ENCODE measurements around the gene SLC9C1. TPM values are rescaled to one million over a fixed set of nuclear protein-coding genes. Genes with fewer than 3 reads are reported as not detected.

SLC9C1 gene
- total RNA-seq, 3 donors from 2014 or later: 0.15 to 0.48 TPM; not detected in 1

- intact Hi-C loops (cut with DNase I; ENCODE audit: low total_unique reads): no loop called here
- Histone ChIP-seq H3K27me3 (no peaks in the 10 kb centered on the region), H3K9me3 (no peaks in the 10 kb centered on the region), H3K4me3 (no peak overlapping the region), H3K27ac (no peak overlapping the region), H3K4me1 (no peaks in the 10 kb centered on the region), H3K36me3 (no peaks in the 10 kb centered on the region)
- no peak for TF ChIP-seq CTCF (IDR thresholded peaks at IDR 0.05)
- no peak for TF ChIP-seq POLR2A (IDR thresholded peaks at IDR 0.05)
- no peak for TF ChIP-seq POLR2AphosphoS5 (IDR thresholded peaks at IDR 0.05)
- DNase-seq (ENCODE audit: low spot score in 2 of 2): no peak
Observed at GRCh38 chr3:112119962-112120836, 173.8 kb downstream of the SLC9C1 start.

DNA sequence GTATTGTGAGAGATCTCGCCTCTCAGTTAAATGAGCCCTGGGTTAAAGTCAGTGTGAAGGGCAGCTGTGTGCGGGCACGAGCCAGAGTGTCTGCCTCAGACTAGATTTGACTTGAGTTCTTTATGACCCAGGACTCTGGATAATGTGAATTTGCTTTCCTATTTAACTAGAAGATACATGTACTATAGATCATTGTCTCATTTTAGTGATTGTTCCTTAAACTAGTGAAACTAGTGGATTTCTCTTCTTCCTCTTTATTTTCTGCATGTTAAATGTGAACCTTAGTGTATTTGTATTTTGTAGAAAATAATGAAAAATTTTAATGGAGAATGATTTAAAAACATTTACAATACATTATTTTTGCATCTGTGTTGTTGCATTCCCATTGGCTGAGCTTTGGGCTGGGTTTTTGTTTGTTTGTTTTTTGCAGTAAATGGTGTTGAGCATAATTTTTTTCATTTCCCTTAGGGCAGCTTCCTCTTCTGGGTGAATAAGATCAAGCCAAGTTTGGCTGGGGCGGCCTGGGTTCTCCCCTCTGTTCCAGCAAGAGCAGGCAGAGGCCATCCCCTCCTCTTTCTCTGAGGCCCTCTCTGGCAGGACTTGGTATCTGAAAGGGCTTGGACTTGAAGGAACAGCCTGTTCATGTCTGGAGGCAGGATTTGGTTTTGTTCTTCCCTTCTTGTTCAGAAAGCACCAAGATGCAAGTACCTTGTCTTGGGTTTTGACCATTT is 176.0 kb downstream of the SLC9C1 start:
- TF ChIP-seq POLR2A (IDR thresholded peaks at IDR 0.05) (no peak), POLR2AphosphoS5 (IDR thresholded peaks at IDR 0.05) (no peak), CTCF (IDR thresholded peaks at IDR 0.05) (no peak)
- Histone ChIP-seq H3K27me3 (no peaks in the 10 kb centered on the region), H3K9me3 (no peaks in the 10 kb centered on the region), H3K4me1 (no peaks in the 10 kb centered on the region), H3K4me3 (no peak overlapping the region), H3K36me3 (no peaks in the 10 kb centered on the region), H3K27ac (no peak overlapping the region)
- intact Hi-C loops (cut with DNase I; ENCODE audit: low total_unique reads): no loop called here
- no peak for DNase-seq (ENCODE audit: low spot score in 2 of 2)

- DNase-seq (ENCODE audit: low spot score in 2 of 2): no peak
- TF ChIP-seq POLR2AphosphoS5 (IDR thresholded peaks at IDR 0.05): no peak
- TF ChIP-seq POLR2A (IDR thresholded peaks at IDR 0.05): no peak
- no peak for TF ChIP-seq CTCF (IDR thresholded peaks at IDR 0.05)
- H3K4me1 ChIP-seq: no peaks in the 10 kb centered on the region
- no peak overlapping the region for H3K27ac ChIP-seq
- no peaks in the 10 kb centered on the region for H3K27me3 ChIP-seq
- intact Hi-C loops (cut with DNase I; ENCODE audit: low total_unique reads): no loop called here
- no peaks in the 10 kb centered on the region for H3K36me3 ChIP-seq
- no peaks in the 10 kb centered on the region for H3K9me3 ChIP-seq
- H3K4me3 ChIP-seq: no peak overlapping the region
Observed at GRCh38 chr3:112117415-112117814, 176.6 kb downstream of the SLC9C1 start.

- TF ChIP-seq CTCF (IDR thresholded peaks at IDR 0.05): no peak
- no peak for TF ChIP-seq POLR2A (IDR thresholded peaks at IDR 0.05)
- no peak for TF ChIP-seq POLR2AphosphoS5 (IDR thresholded peaks at IDR 0.05)
- intact Hi-C loops (cut with DNase I; ENCODE audit: low total_unique reads): no loop called here
- no peak overlapping the region for H3K27ac ChIP-seq
Observed at GRCh38 chr3:112116748-112117186, 177.2 kb downstream of the SLC9C1 start.

More at GRCh38 chr3:112116748-112117186, 177.2 kb downstream of the SLC9C1 start:
- no peak for DNase-seq (ENCODE audit: low spot score in 2 of 2)
- Histone ChIP-seq H3K9me3 (no peaks in the 10 kb centered on the region), H3K4me1 (no peaks in the 10 kb centered on the region), H3K27me3 (no peaks in the 10 kb centered on the region), H3K4me3 (peak overlapping the region; percentile 7 to 31 (median 25)), H3K36me3 (no peaks in the 10 kb centered on the region)
